OCI-LY3 (cell line): Measurements from ENCODE around the gene ASB15.
"Not testable (repeated sequence)": the region's sequence is repeated elsewhere in the genome, so short reads cannot be mapped to it uniquely, and the experiment has no call there.

ENCODE experiments used
- H2AFZ ChIP-seq: fragments of 200-600, 300-600 bp; shearing (Covaris generic); 2 replicates; pipeline ENCODE4 v1.6.0; 2014; ENCODE audit warnings: antibody characterized with exemption, low read depth, low read length
- H3K27ac ChIP-seq: fragments of 200-600, 300-600 bp; sonication (generic); 2 replicates; pipeline ENCODE4 v1.5.1; 2014; ENCODE audit warnings: mild to moderate bottlenecking, low read length, moderate library complexity, mixed read lengths
- H3K27me3 ChIP-seq: fragments of 200-600, 300-600 bp; sonication (generic); 2 replicates; pipeline ENCODE4 v1.6.1; 2014; ENCODE audit warnings: low read depth, low read length, mixed read lengths
- H3K36me3 ChIP-seq: fragments of 200-600, 300-600 bp; sonication (generic); replicated peaks from 2 replicates; pipeline ENCODE3; 2014; ENCODE audit warnings: low read depth, low read length, mixed read lengths
- H3K4me1 ChIP-seq: fragments of 300-600, 200-600 bp; sonication (generic); 2 replicates; pipeline ENCODE4 v1.6.1; 2014; ENCODE audit warnings: low read length, mixed read lengths
- H3K4me2 ChIP-seq: fragments of 200-600, 300-600 bp; sonication (generic); 2 replicates; pipeline ENCODE4 v1.6.1; 2014; ENCODE audit warnings: low read length, mixed read lengths
- H3K4me3 ChIP-seq: fragments of 300-600, 200-600 bp; sonication (generic); 2 replicates; pipeline ENCODE4 v1.5.1; 2014; ENCODE audit warnings: antibody characterized with exemption, mild to moderate bottlenecking, low read length, moderate library complexity
- H3K79me2 ChIP-seq: fragments of 300-600, 200-600 bp; shearing (Covaris generic); 2 replicates; pipeline ENCODE4 v1.6.1; 2014; ENCODE audit warnings: mild to moderate bottlenecking, low read length, mixed read lengths
- H3K9ac ChIP-seq: fragments of 300-600, 200-600 bp; shearing (Covaris generic); 2 replicates; pipeline ENCODE4 v1.6.0; 2014; ENCODE audit warnings: mild to moderate bottlenecking, low read length, moderate library complexity
- H3K9me3 ChIP-seq: fragments of 200-600, 300-600 bp; shearing (Covaris generic); 2 replicates; pipeline ENCODE4 v1.6.1; 2014; ENCODE audit warnings: low read length, mixed read lengths; ENCODE audit not compliant: insufficient read depth
- H4K20me1 ChIP-seq: fragments of 200-600, 300-600 bp; sonication (generic); 2 replicates; pipeline ENCODE4 v1.6.1; 2016; ENCODE audit warnings: low read length, mixed read lengths; ENCODE audit not compliant: insufficient read depth
- EZH2phosphoT487 ChIP-seq: fragments of 200-600 bp; shearing (Covaris generic); IDR thresholded peaks from 2 replicates; pipeline ENCODE4 v1.6.1; 2018; ENCODE audit warnings: antibody characterized with exemption, mixed run types, low read depth
- TF ChIP-seq, protein P1 (sequence below): fragments of 200-600, 300-600 bp; sonication (generic); IDR thresholded peaks from 2 replicates; pipeline ENCODE4 v1.5.1; 2014; ENCODE audit warnings: antibody characterized with exemption, low read length, low read depth

The ASB15 gene

GRCh38 chr7:123601530-123601929, at the start of gene ASB15:
Gene ASB15 (plus strand): TSS chr7:123601821. CDS start chr7:123614503, 12,682 bp downstream.
- no peaks in the 10 kb centered on the region for H3K9me3 ChIP-seq
- H3K27me3 ChIP-seq: no peaks in the 10 kb centered on the region

DNA sequence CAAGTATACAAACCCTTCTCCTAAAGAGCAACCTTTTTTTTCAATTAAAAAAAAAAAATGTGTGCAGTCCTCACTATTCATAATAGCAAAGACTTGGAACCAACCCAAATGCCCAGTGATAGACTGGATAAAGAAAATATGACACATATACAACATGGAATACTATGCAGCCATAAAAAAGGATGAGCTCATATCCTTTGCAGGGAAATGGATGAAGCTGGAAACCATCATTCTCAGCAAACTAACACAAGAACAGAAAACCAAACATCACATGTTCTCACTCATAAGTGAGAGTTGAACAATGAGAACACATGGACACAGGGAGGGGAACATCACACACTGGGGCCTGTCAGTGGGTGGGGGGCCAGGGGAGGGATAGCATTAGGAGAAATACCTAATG, 49.5 kb upstream of the ASB15 start:
- H3K9ac ChIP-seq, H2AFZ ChIP-seq, H3K4me1 ChIP-seq, H4K20me1 ChIP-seq, H3K4me3 ChIP-seq, H3K27ac ChIP-seq, H3K9me3 ChIP-seq, H3K27me3 ChIP-seq, H3K4me2 ChIP-seq: not testable (repeated sequence)
- H3K36me3 ChIP-seq: peaks cover 27% of the 10 kb centered on the region
- H3K79me2 ChIP-seq: peaks cover 36% of the 10 kb centered on the region

More at GRCh38 chr7:123601530-123601929, at the start of gene ASB15:
- Histone ChIP-seq H3K4me2 (no peak within 1 kb of the TSS), H3K4me1 (peaks cover 7% of the 10 kb centered on the region), H3K9ac (no peak within 1 kb of the TSS), H3K4me3 (no peak within 1 kb of the TSS), H2AFZ (no peak within 1 kb of the TSS), H3K27ac (no peak within 1 kb of the TSS), H3K36me3 (no peaks in the 10 kb centered on the region), H4K20me1 (no peaks in the 10 kb centered on the region), H3K79me2 (no peaks in the 10 kb centered on the region)
- TF ChIP-seq, protein P1, sequence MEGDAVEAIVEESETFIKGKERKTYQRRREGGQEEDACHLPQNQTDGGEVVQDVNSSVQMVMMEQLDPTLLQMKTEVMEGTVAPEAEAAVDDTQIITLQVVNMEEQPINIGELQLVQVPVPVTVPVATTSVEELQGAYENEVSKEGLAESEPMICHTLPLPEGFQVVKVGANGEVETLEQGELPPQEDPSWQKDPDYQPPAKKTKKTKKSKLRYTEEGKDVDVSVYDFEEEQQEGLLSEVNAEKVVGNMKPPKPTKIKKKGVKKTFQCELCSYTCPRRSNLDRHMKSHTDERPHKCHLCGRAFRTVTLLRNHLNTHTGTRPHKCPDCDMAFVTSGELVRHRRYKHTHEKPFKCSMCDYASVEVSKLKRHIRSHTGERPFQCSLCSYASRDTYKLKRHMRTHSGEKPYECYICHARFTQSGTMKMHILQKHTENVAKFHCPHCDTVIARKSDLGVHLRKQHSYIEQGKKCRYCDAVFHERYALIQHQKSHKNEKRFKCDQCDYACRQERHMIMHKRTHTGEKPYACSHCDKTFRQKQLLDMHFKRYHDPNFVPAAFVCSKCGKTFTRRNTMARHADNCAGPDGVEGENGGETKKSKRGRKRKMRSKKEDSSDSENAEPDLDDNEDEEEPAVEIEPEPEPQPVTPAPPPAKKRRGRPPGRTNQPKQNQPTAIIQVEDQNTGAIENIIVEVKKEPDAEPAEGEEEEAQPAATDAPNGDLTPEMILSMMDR: no peak
- no peak for TF ChIP-seq EZH2phosphoT487

- no peaks in the 10 kb centered on the region for H3K9me3 ChIP-seq
- H3K4me2 ChIP-seq: no peak overlapping the region
- H3K27ac ChIP-seq: no peak overlapping the region
- no peak overlapping the region for H3K4me3 ChIP-seq
- peaks cover 27% of the 10 kb centered on the region for H3K36me3 ChIP-seq
- H3K79me2 ChIP-seq: peaks cover 39% of the 10 kb centered on the region
- 0 out of 2 replicates have a peak, but pooled peaks cover 4% of the 10 kb centered on the region for H4K20me1 ChIP-seq
- no peak for TF ChIP-seq EZH2phosphoT487
- TF ChIP-seq, protein P1: no peak
- H3K27me3 ChIP-seq: no peaks in the 10 kb centered on the region
- peaks cover 6% of the 10 kb centered on the region for H3K4me1 ChIP-seq
- H3K9ac ChIP-seq: no peak overlapping the region
- no peak overlapping the region for H2AFZ ChIP-seq
Measured at GRCh38 chr7:123552641-123553040, 49.0 kb upstream of the ASB15 start.

DNA sequence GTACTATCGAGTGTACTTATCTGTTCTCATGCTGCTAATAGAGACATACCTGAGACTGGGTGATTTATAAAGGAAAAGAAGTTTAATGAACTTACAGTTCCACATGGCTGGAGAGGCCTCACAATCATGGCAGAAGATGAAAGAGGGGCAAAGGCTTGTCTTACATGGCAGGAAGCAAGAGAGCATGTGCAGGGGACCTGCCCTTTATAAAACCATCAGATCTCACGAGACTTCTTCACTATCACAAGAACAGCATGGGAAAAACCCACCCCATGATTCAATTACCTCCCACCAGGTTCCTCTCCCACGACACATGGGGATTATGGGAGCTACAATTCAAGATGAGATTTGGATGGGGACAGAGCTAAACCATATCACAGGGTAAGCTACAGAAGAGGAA, 48.5 kb upstream of the ASB15 start:
- H3K27me3 ChIP-seq: no peaks in the 10 kb centered on the region
- no peak for TF ChIP-seq EZH2phosphoT487
- TF ChIP-seq, protein P1: no peak
- H4K20me1 ChIP-seq: 0 out of 2 replicates have a peak, but pooled peaks cover 3% of the 10 kb centered on the region
- H3K27ac ChIP-seq: no peak overlapping the region
- H3K4me3 ChIP-seq: no peak overlapping the region
- peaks cover 39% of the 10 kb centered on the region for H3K79me2 ChIP-seq
- H3K4me2 ChIP-seq: no peak overlapping the region
- H3K36me3 ChIP-seq: peaks cover 27% of the 10 kb centered on the region
- no peaks in the 10 kb centered on the region for H3K9me3 ChIP-seq
- peaks cover 8% of the 10 kb centered on the region for H3K4me1 ChIP-seq
- no peak overlapping the region for H3K9ac ChIP-seq
- H2AFZ ChIP-seq: no peak overlapping the region

GRCh38 chr7:123555484-123555883, 46.1 kb upstream of the ASB15 start:
- H3K4me3 ChIP-seq: no peak overlapping the region
- no peaks in the 10 kb centered on the region for H3K27me3 ChIP-seq
- no peaks in the 10 kb centered on the region for H3K9me3 ChIP-seq
- H3K4me2 ChIP-seq: no peak overlapping the region
- peaks cover 14% of the 10 kb centered on the region for H3K36me3 ChIP-seq
- no peak for TF ChIP-seq EZH2phosphoT487
- TF ChIP-seq, protein P1: no peak
- H3K79me2 ChIP-seq: peaks cover 39% of the 10 kb centered on the region
- no peak overlapping the region for H3K27ac ChIP-seq
- H2AFZ ChIP-seq: no peak overlapping the region
- H4K20me1 ChIP-seq: 0 out of 2 replicates have a peak, but pooled peaks cover 3% of the 10 kb centered on the region
- H3K9ac ChIP-seq: no peak overlapping the region
- peaks cover 12% of the 10 kb centered on the region for H3K4me1 ChIP-seq
